HEK293 (cell line): Measurements from ENCODE around the gene ZFP36.

Source experiments
- AEBP2 ChIP-seq: fragments of 450-650 bp; formaldehyde crosslinking; IDR thresholded peaks from 2 replicates; pipeline ENCODE4 v1.5.1; 2016; ENCODE audit warnings: missing biosample characterization, missing genetic modification characterization, borderline replicate concordance
- BCL6B ChIP-seq: fragments of 450-650 bp; formaldehyde crosslinking; IDR thresholded peaks from 2 replicates; pipeline ENCODE4 v1.5.1; 2017; ENCODE audit warnings: missing biosample characterization, missing genetic modification characterization
- GLIS1 ChIP-seq: fragments of 450-650 bp; formaldehyde crosslinking; IDR thresholded peaks from 2 replicates; pipeline ENCODE4 v1.5.1; 2016; ENCODE audit warnings: missing biosample characterization, missing genetic modification characterization
- KLF9 ChIP-seq: fragments of 450-650 bp; formaldehyde crosslinking; IDR thresholded peaks from 2 replicates; pipeline ENCODE4 v1.5.1; 2016; ENCODE audit warnings: missing biosample characterization, missing genetic modification characterization, low read depth
- OVOL3 ChIP-seq: fragments of 450-650 bp; formaldehyde crosslinking; IDR thresholded peaks from 2 replicates; pipeline ENCODE4 v1.5.1; 2016; ENCODE audit warnings: missing biosample characterization, missing genetic modification characterization
- PRDM1 ChIP-seq: fragments of 450-650 bp; formaldehyde crosslinking; IDR thresholded peaks from 2 replicates; pipeline ENCODE4; 2016; ENCODE audit warnings: missing biosample characterization, missing genetic modification characterization
- PRDM4 ChIP-seq: fragments of 450-650 bp; formaldehyde crosslinking; IDR thresholded peaks from 2 replicates; pipeline ENCODE4 v1.5.1; 2017; ENCODE audit warnings: missing biosample characterization, missing genetic modification characterization
- REPIN1 ChIP-seq: fragments of 450-650 bp; formaldehyde crosslinking; IDR thresholded peaks from 2 replicates; pipeline ENCODE4 v1.5.1; 2017; ENCODE audit warnings: missing biosample characterization, missing genetic modification characterization, low read depth
- SP7 ChIP-seq: fragments of 450-650 bp; formaldehyde crosslinking; IDR thresholded peaks from 2 replicates; pipeline ENCODE4 v1.5.1; 2016; ENCODE audit warnings: missing biosample characterization, missing genetic modification characterization
- TCF7L2 ChIP-seq: IDR thresholded peaks from 2 replicates; pipeline ENCODE4 v1.6.1; 2011; ENCODE audit warnings: low read depth, mild to moderate bottlenecking, inconsistent platforms, low read length, moderate library complexity, borderline replicate concordance
- WT1 ChIP-seq: fragments of 450-650 bp; formaldehyde crosslinking; IDR thresholded peaks from 2 replicates; pipeline ENCODE4 v1.5.1; 2016; ENCODE audit warnings: missing biosample characterization, missing genetic modification characterization
- ZBTB1 ChIP-seq: fragments of 450-650 bp; formaldehyde crosslinking; IDR thresholded peaks from 2 replicates; pipeline ENCODE4 v1.5.1; 2016; ENCODE audit warnings: missing biosample characterization, missing genetic modification characterization
- ZBTB26 ChIP-seq: fragments of 450-650 bp; formaldehyde crosslinking; optimal IDR thresholded peaks from 2 replicates; pipeline ENCODE3; 2016; ENCODE audit warnings: missing biosample characterization, mild to moderate bottlenecking, missing genetic modification characterization
- ZBTB48 ChIP-seq: fragments of 450-650 bp; formaldehyde crosslinking; IDR thresholded peaks from 2 replicates; pipeline ENCODE4 v1.5.1; 2016; ENCODE audit warnings: missing biosample characterization, missing genetic modification characterization
- ZBTB6 ChIP-seq: fragments of 450-650 bp; formaldehyde crosslinking; IDR thresholded peaks from 2 replicates; pipeline ENCODE4 v1.5.1; 2017; ENCODE audit warnings: missing biosample characterization, missing genetic modification characterization
- ZFP69B ChIP-seq: fragments of 450-650 bp; formaldehyde crosslinking; IDR thresholded peaks from 2 replicates; pipeline ENCODE4 v1.5.1; 2016; ENCODE audit warnings: missing biosample characterization, missing genetic modification characterization
- ZNF133 ChIP-seq: fragments of 450-650 bp; formaldehyde crosslinking; IDR thresholded peaks from 2 replicates; pipeline ENCODE4 v1.5.1; 2016; ENCODE audit warnings: missing biosample characterization, missing genetic modification characterization
- ZNF155 ChIP-seq: fragments of 450-650 bp; formaldehyde crosslinking; IDR thresholded peaks from 2 replicates; pipeline ENCODE4 v1.5.1; 2016; ENCODE audit warnings: missing biosample characterization, missing genetic modification characterization
- ZNF184 ChIP-seq: fragments of 450-650 bp; IDR thresholded peaks from 2 replicates; pipeline ENCODE4 v1.5.1; 2018; ENCODE audit warnings: missing biosample characterization, mild to moderate bottlenecking, missing genetic modification characterization
- ZNF2 ChIP-seq: fragments of 450-650 bp; formaldehyde crosslinking; IDR thresholded peaks from 2 replicates; pipeline ENCODE4 v1.5.1; 2016; ENCODE audit warnings: missing biosample characterization, missing genetic modification characterization
- ZNF23 ChIP-seq: fragments of 450-650 bp; formaldehyde crosslinking; IDR thresholded peaks from 2 replicates; pipeline ENCODE4 v1.5.1; 2016; ENCODE audit warnings: missing biosample characterization, missing genetic modification characterization, borderline replicate concordance
- ZNF248 ChIP-seq: fragments of 450-650 bp; formaldehyde crosslinking; IDR thresholded peaks from 2 replicates; pipeline ENCODE4 v1.5.1; 2017; ENCODE audit warnings: missing biosample characterization, missing genetic modification characterization
- ZNF302 ChIP-seq: fragments of 450-650 bp; formaldehyde crosslinking; IDR thresholded peaks from 2 replicates; pipeline ENCODE4 v1.5.1; 2016; ENCODE audit warnings: missing biosample characterization, missing genetic modification characterization, low read depth
- ZNF513 ChIP-seq: fragments of 450-650 bp; IDR thresholded peaks from 2 replicates; pipeline ENCODE4 v1.5.1; 2018; ENCODE audit warnings: missing biosample characterization, missing genetic modification characterization
- ZNF596 ChIP-seq: fragments of 450-650 bp; IDR thresholded peaks from 2 replicates; pipeline ENCODE4 v1.5.0; 2018; ENCODE audit warnings: missing biosample characterization, mild to moderate bottlenecking, missing genetic modification characterization, moderate library complexity
- ZNF660 ChIP-seq: fragments of 450-650 bp; IDR thresholded peaks from 2 replicates; pipeline ENCODE4 v1.5.1; 2018; ENCODE audit warnings: missing biosample characterization, mild to moderate bottlenecking, missing genetic modification characterization
- ZNF664 ChIP-seq: fragments of 450-650 bp; formaldehyde crosslinking; IDR thresholded peaks from 2 replicates; pipeline ENCODE4 v1.5.1; 2016; ENCODE audit warnings: missing biosample characterization, missing genetic modification characterization
- ZNF707 ChIP-seq: fragments of 450-650 bp; formaldehyde crosslinking; IDR thresholded peaks from 2 replicates; pipeline ENCODE4 v1.5.1; 2016; ENCODE audit warnings: missing biosample characterization, missing genetic modification characterization
- ZNF791 ChIP-seq: fragments of 450-650 bp; formaldehyde crosslinking; IDR thresholded peaks from 2 replicates; pipeline ENCODE4 v1.5.1; 2016; ENCODE audit warnings: missing biosample characterization, missing genetic modification characterization
- ZSCAN23 ChIP-seq: fragments of 450-650 bp; formaldehyde crosslinking; IDR thresholded peaks from 2 replicates; pipeline ENCODE4 v1.5.1; 2016; ENCODE audit warnings: missing biosample characterization, missing genetic modification characterization
- ZSCAN5A ChIP-seq: fragments of 450-650 bp; formaldehyde crosslinking; IDR thresholded peaks from 2 replicates; pipeline ENCODE4 v1.5.1; 2016; ENCODE audit warnings: missing biosample characterization, missing genetic modification characterization

The ZFP36 gene

GRCh38 chr19:39436350-39436716 lies 29.7 kb downstream of the ZFP36 start (continued):
- peak; percentile 68 for TF ChIP-seq PRDM1 (tag by site-specific recombination)
- TF ChIP-seq ZNF155 (tag by site-specific recombination): no peak; the same call in 1 of the 2 replicates
- TF ChIP-seq ZFP69B (tag by site-specific recombination): no peak
- peak; percentile 27; the same call in 1 of the 2 replicates for TF ChIP-seq ZBTB48 (tag by site-specific recombination)
- 0 out of 2 replicates have a peak, but pooled peaks have one; percentile 15 for TF ChIP-seq ZNF248 (tag by site-specific recombination)
- no peak for TF ChIP-seq ZNF2 (tag by site-specific recombination)
- TF ChIP-seq ZNF664 (tag by site-specific recombination): no peak
- TF ChIP-seq ZNF660 (tag by site-specific recombination): no peak
- TF ChIP-seq GLIS1 (tag by site-specific recombination): no peak
- TF ChIP-seq ZNF513 (tag by site-specific recombination): no peak
- no peak for TF ChIP-seq ZBTB6 (tag by site-specific recombination)
- no peak for TF ChIP-seq PRDM4 (tag by site-specific recombination)
- TF ChIP-seq TCF7L2: no peak
- no peak for TF ChIP-seq ZNF596 (tag by site-specific recombination)
- no peak for TF ChIP-seq ZNF23 (tag by site-specific recombination)
- no peak for TF ChIP-seq ZNF791 (tag by site-specific recombination)
- TF ChIP-seq ZNF302 (tag by site-specific recombination): no peak
- no peak for TF ChIP-seq ZSCAN5A
- TF ChIP-seq KLF9 (tag by site-specific recombination): no peak
- TF ChIP-seq ZNF184 (tag by site-specific recombination): no peak
- TF ChIP-seq WT1 (tag by site-specific recombination): no peak
- TF ChIP-seq REPIN1 (tag by site-specific recombination): peak; percentile 45; the same call in 1 of the 2 replicates
- TF ChIP-seq BCL6B (tag by site-specific recombination): no peak
- 0 out of 2 replicates have a peak, but pooled peaks have one; percentile 28 for TF ChIP-seq ZNF133 (tag by site-specific recombination)
- no peak for TF ChIP-seq SP7 (tag by site-specific recombination)
- TF ChIP-seq ZNF707 (tag by site-specific recombination): no peak
- no peak for TF ChIP-seq OVOL3 (tag by site-specific recombination)
- TF ChIP-seq AEBP2 (tag by site-specific recombination): no peak
- no peak for TF ChIP-seq ZSCAN23 (tag by site-specific recombination)
- TF ChIP-seq ZBTB1 (tag by site-specific recombination): no peak
- TF ChIP-seq ZBTB26 (tag by site-specific recombination): no peak
